Pancreas (tissue), 10 donors: ENCODE results near the gene MAP2K7. TPM values are rescaled to one million over a fixed set of nuclear protein-coding genes. Genes with fewer than 3 reads are reported as not detected.

ENCODE experiments used
- ATAC-seq, 4 donors: fragments of 200-7000 bp; cut with Tn5 transposase; one replicate each; pipeline versions ENCODE4 v1.8.0 to v1.9.1; 2020; ENCODE audit warnings: mild to moderate bottlenecking in 4 of 4, moderate library complexity in 4 of 4
- DNase-seq, 6 donors: peaks; one replicate each; pipeline ENCODE4 v3.0.0-alpha.2; 2020
- FAIRE-seq: peaks from 2 replicates; lab custom pipeline; 2012; peaks lifted over from hg19 to GRCh38; lab: Jason Lieb, UNC
- H3K27ac ChIP-seq, 4 donors: fragments of 200-600 bp; sonication (generic); 1 replicate in 3 of 4; 2 replicates in 1 of 4; pipeline versions ENCODE4 v1.5.0 to v1.8.0; 2020
- H3K27me3 ChIP-seq, 4 donors: fragments of 200-600 bp; one replicate each; pipeline ENCODE4 v1.8.0; 2021
- H3K36me3 ChIP-seq, 3 donors: fragments of 200-600 bp; sonication (generic) in 1 of 3; one replicate each; pipeline versions ENCODE4 v1.5.0 to v1.8.0; 2020 to 2021
- H3K4me1 ChIP-seq, 3 donors: fragments of 200-600 bp; one replicate each; pipeline ENCODE4 v1.8.0; 2021
- H3K4me3 ChIP-seq, 4 donors: fragments of 200-600 bp; sonication (generic) in 2 of 4; one replicate each; pipeline versions ENCODE4 v1.5.0 to v1.8.0; 2020 to 2021
- H3K9me3 ChIP-seq, 4 donors: fragments of 200-600 bp; one replicate each; pipeline ENCODE4 v1.8.0; 2021
- CTCF ChIP-seq, 4 donors: fragments of 200-600 bp; sonication (generic) in 3 of 4; IDR thresholded peaks; one replicate each; pipeline versions ENCODE4 v1.5.0 to v1.8.0; 2021; ENCODE audit warnings: antibody characterized with exemption in 4 of 4
- WGBS, 2 donors: extraction: QIAGEN DNeasy Blood & Tissue Kit; methylation state at CpG; one replicate each; pipeline ENCODE4 v1.1.7; 2013; 5-methylcytosine and 5-hydroxymethylcytosine counted together
- intact Hi-C, 3 donors: fragments of 100-400 bp; cut with DNase I; formaldehyde crosslinking; loops; one replicate each; pipeline versions ENCODE4 v1.11.1 to v1.14.2; 2022
- polyA plus RNA-seq, 2 donors: library from polyadenylated mRNA; stranded (reverse); fragments of 200-250 nt; gene quantifications; one replicate each; pipeline ENCODE4 v1.2.3, GENCODE V29; 2013
- total RNA-seq, 6 donors: library from RNA; stranded (reverse); fragmentation: NEBNext Ultra II Directional in 4 of 6; extraction: Animal tissue kit (Norgen Biotek cat#: 25700) in 4 of 6; gene quantifications; one replicate each; pipeline versions ENCODE4 v1.2.1 to v1.2.4, GENCODE V29; 2021 to 2023
- donor health status: healthy with polysubstance abuse.
- donor health status: DM: no; HTN: no; CAD: no; lungs with moderate emphysema.
- donor health status: DM: no; HTN: no; CAD: no.
- donor health status: control.
- donor health status: control.
- donor health status: Bipolar disorder and iron deficiency.
- donor health status: DM: yes; HTN: yes; CAD: no.
- donor health status: DM: no; HTN: no; CAD: no.
- donor health status: DM: no; HTN: no; CAD: no.
- donor health status: DM: yes; HTN: yes; CAD: no.

MAP2K7 gene
- total and polyA plus RNA-seq, 8 donors, result 13.9 to 45.3 (median 16.9) TPM

- ATAC-seq (no peak), FAIRE-seq (no peak), DNase-seq (peak in 2 of 6 donors; percentile 62 to 84)
- Histone ChIP-seq H3K27me3 (no peaks in the 10 kb centered on the region), H3K36me3 (peaks cover 0 to 6% (median 0%) of the 10 kb centered on the region in 3 donors), H3K9me3 (no peaks in the 10 kb centered on the region), H3K4me3 (peak overlapping the region in 2 of 4 donors; percentile 35 to 40), H3K27ac (peak overlapping the region; percentile 34 to 79 (median 46)), H3K4me1 (peaks cover 6 to 22% (median 20%) of the 10 kb centered on the region in 3 donors)
- TF ChIP-seq CTCF (IDR thresholded peaks at IDR 0.05), result no peak
- intact Hi-C loops, result loop anchor here in 2 of 3 donors (5.0 to 10.0 kb wide), 2 partner anchors 67 to 69 kb away; no protein-coding TSS in a partner anchor
- WGBS, 2 donors, result 70 to 73% methylated on average over 17 of the region's 17 CpGs
Measured at GRCh38 chr19:7921302-7921966, 17.8 kb downstream of the MAP2K7 start.

- intact Hi-C loops, result loop anchor here in 2 of 3 donors (5.0 to 10.0 kb wide), 2 partner anchors 67 to 70 kb away; no protein-coding TSS in a partner anchor
- no peak overlapping the region for H3K27ac ChIP-seq
- no peak overlapping the region for H3K4me3 ChIP-seq
- peaks cover 0 to 6% (median 0%) of the 10 kb centered on the region in 3 donors for H3K36me3 ChIP-seq
- H3K27me3 ChIP-seq, result no peaks in the 10 kb centered on the region
- no peaks in the 10 kb centered on the region for H3K9me3 ChIP-seq
- no peak for TF ChIP-seq CTCF (IDR thresholded peaks at IDR 0.05)
- ATAC-seq (no peak), DNase-seq (peak in 2 of 6 donors; percentile 52 to 74), FAIRE-seq (no peak)
- WGBS, 2 donors, result 90 to 92% methylated on average over 31 of the region's 31 CpGs
- H3K4me1 ChIP-seq, result peaks cover 6 to 27% (median 17%) of the 10 kb centered on the region in 3 donors
Measured at GRCh38 chr19:7921967-7922835, 18.5 kb downstream of the MAP2K7 start.

GRCh38 chr19:7922836-7923195 lies 19.1 kb downstream of the MAP2K7 start:
- Histone ChIP-seq H3K9me3 (no peaks in the 10 kb centered on the region), H3K27ac (no peak overlapping the region), H3K4me3 (no peak overlapping the region), H3K36me3 (peaks cover 0 to 6% (median 0%) of the 10 kb centered on the region in 3 donors), H3K4me1 (peaks cover 6 to 21% (median 11%) of the 10 kb centered on the region in 3 donors), H3K27me3 (no peaks in the 10 kb centered on the region)
- FAIRE-seq (no peak), ATAC-seq (no peak), DNase-seq (peak in 1 of 6 donors; percentile 33)
- intact Hi-C loops, result loop anchor here in 2 of 3 donors (5.0 to 10.0 kb wide), 2 partner anchors 68 to 71 kb away; no protein-coding TSS in a partner anchor
- WGBS, 2 donors, result 84 to 85% methylated on average over 8 of the region's 8 CpGs
- no peak for TF ChIP-seq CTCF (IDR thresholded peaks at IDR 0.05)

- H3K9me3 ChIP-seq, result no peaks in the 10 kb centered on the region
- peaks cover 0 to 6% (median 0%) of the 10 kb centered on the region in 3 donors for H3K36me3 ChIP-seq
- H3K27ac ChIP-seq, result no peak overlapping the region
- no peak for FAIRE-seq
- ATAC-seq, result no peak
- DNase-seq, result peak in 2 of 6 donors; percentile 59 to 79
- no peak for TF ChIP-seq CTCF (IDR thresholded peaks at IDR 0.05)
- intact Hi-C loops, result loop anchor here in 2 of 3 donors (5.0 to 10.0 kb wide), 2 partner anchors 69 to 71 kb away; no protein-coding TSS in a partner anchor
- no peaks in the 10 kb centered on the region for H3K27me3 ChIP-seq
- WGBS, 2 donors, result 81 to 86% methylated on average over 31 of the region's 31 CpGs
- no peak overlapping the region for H3K4me3 ChIP-seq
- peaks cover 6 to 21% (median 9%) of the 10 kb centered on the region in 3 donors for H3K4me1 ChIP-seq
Measured at GRCh38 chr19:7923295-7924191, 19.9 kb downstream of the MAP2K7 start.
